ENCODE measurements around the gene SCAI.
A peak's percentile ranks its signal among the peaks of the same experiment; 100 is the strongest.
"Not testable (repeated sequence)": the region's sequence is repeated elsewhere in the genome, so short reads cannot be mapped to it uniquely, and the experiment has no call there.

SCAI gene

GRCh38 chr9:125028041-125028440 lies 115.3 kb downstream of the SCAI start:
- no peak for DNase-seq (ENCODE audit: low spot score)

DNA sequence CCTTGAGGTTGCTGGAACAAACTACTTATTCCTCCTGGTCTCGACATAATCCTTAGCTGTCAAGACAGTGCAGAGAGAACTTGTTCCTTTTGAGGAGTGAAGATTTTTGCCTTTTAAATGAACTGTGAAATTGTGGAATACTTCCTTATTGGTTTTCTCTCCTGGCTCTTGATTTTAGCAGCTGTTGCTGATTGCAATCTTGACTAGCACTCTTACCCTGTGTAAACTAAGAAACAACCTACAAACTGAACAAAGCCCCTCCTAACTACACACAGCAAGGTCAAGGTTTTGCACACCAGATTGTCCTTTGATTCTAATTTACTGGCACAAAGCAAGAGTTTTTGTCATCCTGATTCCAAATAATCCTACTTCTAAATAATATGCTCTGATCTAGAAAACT lies 118.4 kb downstream of the SCAI start:
- DNase-seq (ENCODE audit: low spot score): no peak

DNA sequence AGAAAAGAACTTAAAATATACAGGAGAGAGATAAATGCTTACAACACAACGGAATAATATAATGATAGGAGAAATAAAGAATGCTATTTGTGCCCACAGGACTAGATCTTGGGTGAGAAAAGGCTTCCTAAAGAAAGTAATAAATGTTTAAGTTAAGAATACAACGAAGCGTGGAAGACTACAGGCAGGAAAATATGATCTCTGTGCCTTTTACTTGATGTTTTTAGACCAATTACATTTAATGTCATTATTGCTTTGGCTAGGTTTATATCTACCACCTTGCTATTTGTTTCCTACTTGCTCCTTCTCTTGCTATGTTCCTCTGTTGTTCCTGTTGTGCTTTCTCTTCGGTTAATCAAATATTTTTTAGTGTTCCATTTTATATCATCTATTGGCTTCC lies 122.3 kb downstream of the SCAI start:
- DNase-seq (ENCODE audit: low spot score): no peak

DNA sequence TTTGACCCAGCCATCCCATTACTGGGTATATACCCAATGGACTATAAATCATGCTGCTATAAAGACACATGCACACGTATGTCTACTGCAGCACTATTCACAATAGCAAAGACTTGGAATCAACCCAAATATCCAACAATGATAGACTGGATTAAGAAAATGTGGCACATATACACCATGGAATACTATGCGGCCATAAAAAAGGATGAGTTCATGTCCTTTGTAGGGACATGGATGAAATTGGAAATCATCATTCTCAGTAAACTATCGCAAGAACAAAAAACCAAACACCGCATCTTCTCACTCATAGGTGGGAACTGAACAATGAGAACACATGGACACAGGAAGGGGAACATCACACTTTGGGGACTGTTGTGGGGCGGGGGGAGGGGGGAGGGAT lies 127.7 kb downstream of the SCAI start:
- not testable (repeated sequence) for DNase-seq (ENCODE audit: low spot score)

GRCh38 chr9:125012013-125012412 lies 131.3 kb downstream of the SCAI start:
- not testable (repeated sequence) for DNase-seq (ENCODE audit: low spot score)

DNA sequence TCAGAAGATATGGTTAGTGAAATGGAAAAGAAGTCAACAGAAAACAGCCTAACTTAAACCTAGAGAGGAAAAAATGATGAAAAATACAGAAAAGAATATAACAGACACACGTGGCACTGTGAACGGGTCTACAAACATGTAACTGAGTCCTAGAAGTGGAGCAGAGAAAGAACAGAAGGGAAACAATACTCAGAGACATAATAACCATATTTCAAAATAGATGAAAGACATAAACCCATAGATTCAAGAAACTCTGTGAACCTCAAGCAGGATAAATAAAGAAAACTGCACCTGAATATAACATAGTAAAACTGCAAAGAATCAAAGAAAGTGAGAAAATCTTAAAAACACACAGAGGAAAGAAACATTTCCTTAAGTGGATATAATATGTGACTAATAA lies 134.7 kb downstream of the SCAI start:
- DNase-seq (ENCODE audit: low spot score): no peak

DNA sequence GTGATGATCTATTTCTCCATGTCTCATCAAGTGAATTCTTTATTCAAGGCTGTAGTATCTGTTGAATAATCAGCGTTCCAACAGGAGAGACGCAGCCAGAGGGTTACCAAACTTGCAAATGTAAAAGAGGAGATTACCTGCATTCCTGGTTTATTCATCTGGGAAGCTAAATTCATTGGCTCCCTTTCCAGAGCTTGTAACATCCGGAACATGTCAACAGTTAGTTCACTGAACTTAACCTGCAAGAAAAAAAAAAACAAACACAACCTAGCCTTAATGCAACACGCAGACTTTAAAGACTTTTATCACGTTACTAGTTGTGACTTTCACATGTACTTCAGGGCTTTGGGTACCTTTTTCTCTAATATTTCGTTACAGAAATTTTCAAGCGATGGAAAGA lies 140.0 kb downstream of the SCAI start:
- DNase-seq (ENCODE audit: low spot score): no peak

GRCh38 chr9:124983698-124984097 lies 159.6 kb downstream of the SCAI start:
- no peak for DNase-seq (ENCODE audit: low spot score)

GRCh38 chr9:124980431-124980830 lies 162.9 kb downstream of the SCAI start:
- DNase-seq (ENCODE audit: low spot score): no peak

DNA sequence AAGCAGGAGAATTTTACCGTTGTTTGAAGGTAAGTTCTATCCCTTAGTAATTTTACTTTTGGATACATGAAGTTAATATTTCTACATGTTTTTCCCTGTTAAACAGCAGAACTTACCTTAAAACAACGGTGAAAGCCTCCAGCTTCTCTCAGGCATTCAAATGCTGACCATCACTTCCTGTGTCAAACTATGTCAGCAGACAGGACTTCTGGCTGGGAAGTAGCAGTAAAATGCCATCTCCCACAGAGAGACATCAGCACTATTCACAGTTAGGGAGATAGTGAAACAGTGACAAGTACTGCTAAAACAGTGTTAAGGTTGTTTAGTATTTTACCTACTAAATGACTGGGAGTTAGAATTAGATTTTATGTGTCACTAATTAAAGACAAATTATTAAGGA lies 168.2 kb downstream of the SCAI start:
- no peak for DNase-seq (ENCODE audit: low spot score)

GRCh38 chr9:124973807-124974206 lies 169.5 kb downstream of the SCAI start:
- DNase-seq (ENCODE audit: low spot score): no peak

DNA sequence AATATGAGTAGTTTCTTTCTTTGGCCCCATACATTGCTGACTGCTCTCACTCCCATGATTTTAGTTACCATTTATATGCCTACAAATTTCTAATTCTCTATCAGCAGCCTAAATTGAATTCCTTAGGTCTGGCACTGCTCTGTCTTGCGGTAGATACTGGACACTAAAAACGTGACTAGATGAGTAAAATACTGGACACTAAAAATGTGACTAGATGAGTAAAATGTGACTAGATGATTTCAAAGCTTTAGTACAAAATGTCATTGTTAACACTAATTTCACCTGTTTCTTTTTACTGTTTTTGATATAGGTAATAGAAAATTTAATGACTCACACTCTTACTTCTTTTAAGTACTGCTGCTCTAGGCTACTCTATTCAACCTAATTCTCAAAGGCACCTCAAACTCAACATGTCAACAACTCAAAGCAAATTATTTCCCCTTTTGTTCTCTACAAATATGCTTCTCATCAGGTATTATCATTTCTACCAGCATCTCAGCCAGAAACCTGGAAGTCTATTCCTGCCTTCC lies 171.0 kb downstream of the SCAI start:
- no peak for DNase-seq (ENCODE audit: low spot score)

DNA sequence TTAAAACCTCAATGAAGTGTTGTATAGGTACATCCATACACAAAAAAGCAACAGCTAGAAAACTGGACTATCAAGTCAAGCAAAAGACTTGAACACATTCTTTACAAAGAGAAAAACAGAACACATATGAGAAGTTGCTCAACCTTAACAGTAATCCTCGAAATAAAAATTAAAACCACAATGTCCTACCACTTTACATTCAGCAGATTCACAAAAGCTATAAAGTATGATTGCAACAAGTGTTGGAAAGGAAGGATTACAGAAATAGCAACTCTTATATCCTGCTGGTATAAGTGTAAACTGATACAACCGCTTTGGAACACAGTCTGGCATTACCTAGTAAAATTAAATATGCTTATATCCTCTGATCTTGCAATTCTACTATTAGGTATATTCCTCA lies 173.9 kb downstream of the SCAI start:
- no peak for DNase-seq (ENCODE audit: low spot score)

GRCh38 chr9:124968238-124968637 lies 175.1 kb downstream of the SCAI start:
- no peak for DNase-seq (ENCODE audit: low spot score)

- DNase-seq (ENCODE audit: low spot score): peak; percentile 38
Measured at GRCh38 chr9:124965775-124966568, 177.4 kb downstream of the SCAI start.

DNA sequence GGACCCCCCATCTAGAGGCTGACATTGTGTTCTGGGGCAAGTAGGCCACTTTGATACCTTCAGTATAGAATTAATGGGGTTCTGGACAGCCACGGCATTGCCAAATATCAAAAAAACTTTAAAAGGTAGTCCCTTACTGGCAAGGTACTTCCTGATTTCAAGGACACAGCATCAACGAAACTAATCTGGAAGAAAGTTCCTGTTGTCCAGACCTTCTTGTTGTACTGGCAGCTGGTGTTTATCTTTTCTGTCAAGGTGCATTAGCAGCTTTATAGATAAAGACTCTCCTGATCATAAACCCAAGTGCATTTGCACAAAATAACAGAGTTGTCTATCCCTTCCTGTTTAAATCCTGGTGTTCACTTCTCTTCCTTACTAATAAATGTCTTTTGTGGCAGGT lies 178.7 kb downstream of the SCAI start:
- no peak for DNase-seq (ENCODE audit: low spot score)

DNA sequence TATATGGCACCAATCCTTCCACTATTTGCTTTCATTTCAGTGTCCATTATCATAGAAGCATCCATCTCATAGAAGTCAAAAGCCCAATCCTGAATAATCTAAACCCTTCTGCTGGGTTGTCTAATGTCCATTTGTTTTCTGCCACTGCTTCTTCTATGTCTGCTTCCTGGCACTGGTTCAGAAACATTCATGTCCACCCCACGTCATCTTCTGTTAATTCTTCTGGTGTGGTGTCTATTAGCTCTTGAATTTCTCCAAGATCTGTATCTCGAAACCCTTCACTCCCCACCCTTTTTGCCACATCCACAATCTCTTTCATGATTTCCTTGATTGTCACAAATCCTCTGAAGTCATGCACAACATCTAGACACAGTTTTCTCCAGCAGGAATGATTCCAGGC lies 179.3 kb downstream of the SCAI start:
- no peak for DNase-seq (ENCODE audit: low spot score)

GRCh38 chr9:124960409-124960752 lies 182.9 kb downstream of the SCAI start:
- no peak for DNase-seq (ENCODE audit: low spot score)

- not testable (repeated sequence) for DNase-seq (ENCODE audit: low spot score)
Measured at GRCh38 chr9:124959671-124960408, 183.5 kb downstream of the SCAI start.

DNA sequence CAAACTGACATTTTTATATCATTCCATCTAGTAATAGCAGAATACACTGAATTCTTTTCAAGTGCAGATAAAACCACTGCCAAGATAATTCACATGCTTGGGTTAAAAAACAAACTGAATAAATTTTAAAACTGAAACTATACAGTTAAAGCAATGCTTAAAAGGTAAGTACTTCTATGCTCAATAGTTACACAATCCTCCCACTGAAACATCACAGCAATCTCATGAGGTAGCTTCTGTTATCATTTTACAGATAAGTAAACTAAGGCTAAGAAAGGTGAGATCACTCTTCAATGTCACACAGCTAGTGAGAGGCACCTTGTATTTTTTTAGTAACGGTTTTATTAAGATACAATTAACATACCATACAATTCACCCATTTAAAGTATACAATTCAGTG lies 189.1 kb downstream of the SCAI start:
- DNase-seq (ENCODE audit: low spot score): no peak

DNA sequence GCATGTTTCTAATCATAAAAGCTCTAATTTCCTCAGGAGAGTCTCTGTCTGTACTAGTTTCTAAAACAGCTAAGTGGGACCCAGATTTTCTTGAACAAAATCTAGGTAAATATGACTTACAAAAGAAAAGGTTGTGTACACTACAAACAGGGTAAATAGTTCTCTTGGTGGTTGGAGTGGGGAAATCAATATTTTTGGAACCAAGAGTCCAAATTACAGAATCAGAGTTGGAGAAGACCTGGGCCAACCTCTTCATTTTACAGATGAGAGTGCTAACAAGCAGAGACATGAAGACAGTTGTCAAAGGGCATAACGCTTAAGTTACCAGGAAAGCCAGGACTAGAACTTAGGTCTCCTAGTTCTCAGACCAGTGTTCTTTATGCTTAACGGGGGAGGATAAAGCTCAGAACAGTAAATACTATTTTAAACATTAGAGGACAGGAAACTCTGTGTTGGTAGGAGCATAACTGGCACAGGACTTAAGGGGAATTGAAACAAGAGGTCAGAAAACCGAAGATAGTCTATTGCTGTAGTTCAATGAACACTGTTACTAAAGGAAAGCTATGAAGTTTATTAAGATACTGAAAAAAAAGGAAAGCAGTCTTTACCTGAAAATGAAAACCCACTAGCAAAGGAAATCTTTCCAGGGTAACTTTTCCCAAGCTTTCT lies 193.1 kb downstream of the SCAI start:
- no peak for DNase-seq (ENCODE audit: low spot score)

DNA sequence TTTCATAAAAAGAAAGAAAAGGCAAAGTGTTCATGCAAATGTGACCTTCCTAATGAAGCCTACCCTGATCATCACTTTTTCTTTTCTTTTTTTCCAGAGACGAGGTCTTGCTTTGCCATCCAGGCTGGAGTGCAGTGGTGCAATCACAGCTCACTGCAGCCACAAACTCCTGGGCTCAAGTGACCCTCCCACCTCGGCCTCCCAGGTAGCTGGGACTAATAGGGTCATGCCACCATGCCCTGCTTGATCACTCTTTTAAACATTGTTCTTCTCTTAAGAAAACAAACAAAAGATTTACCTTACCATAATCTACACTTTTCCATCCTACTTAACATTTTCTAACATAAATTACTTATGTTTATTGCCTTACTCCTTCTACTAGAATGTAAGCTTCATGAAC lies 193.9 kb downstream of the SCAI start:
- no peak for DNase-seq (ENCODE audit: low spot score)
